Prostate gland (tissue), 2 donors: ENCODE measurements around the gene GMPS.
"Not testable (repeated sequence)": the region's sequence is repeated elsewhere in the genome, so short reads cannot be mapped to it uniquely, and the experiment has no call there.

Source experiments
- CTCF ChIP-seq, 4 experiments: fragments of 200-600 bp in 2 of 4; fragments of 450-650 bp in 2 of 4; sonication (generic) in 2 of 4; IDR thresholded peaks; 1 replicate in 3 of 4; 2 replicates in 1 of 4; pipeline ENCODE4 v1.5.1; 2016 to 2019; ENCODE audit warnings: antibody characterized with exemption in 4 of 4, mild to moderate bottlenecking in 2 of 4, moderate library complexity in 2 of 4
- POLR2A ChIP-seq: fragments of 450-650 bp; IDR thresholded peaks from one replicate; pipeline ENCODE4 v1.6.1; 2016; ENCODE audit warnings: antibody characterized with exemption, mild to moderate bottlenecking
- POLR2AphosphoS5 ChIP-seq: sonication (generic); formaldehyde crosslinking; IDR thresholded peaks from one replicate; pipeline ENCODE4 v1.6.1; 2017; ENCODE audit warnings: antibody characterized with exemption

GRCh38 chr3:155849404-155849803 is 21.0 kb upstream of the GMPS start:
- TF ChIP-seq CTCF (IDR thresholded peaks at IDR 0.05); POLR2A; POLR2AphosphoS5: not testable (repeated sequence)
